SIG-M5 treated with dmso at 0.1 percent for 504 hours (cell line): Measurements from ENCODE around the gene MAD1L1.

Experiments used
- DNase-seq: peaks from one replicate; lab custom pipeline; 2025; ENCODE audit not compliant: unreplicated experiment; lab: John Stamatoyannopoulos, UW

Gene MAD1L1

GRCh38 chr7:2201686-2202360 lies 30.9 kb downstream of the MAD1L1 start:
- no peak for DNase-seq

- DNase-seq, result no peak
Observed at GRCh38 chr7:2201128-2201527, 31.6 kb downstream of the MAD1L1 start.

GRCh38 chr7:2200584-2200980 lies 32.2 kb downstream of the MAD1L1 start:
- DNase-seq, result no peak

- DNase-seq, result no peak
Observed at GRCh38 chr7:2199956-2200583, 32.7 kb downstream of the MAD1L1 start.

GRCh38 chr7:2199528-2199927 lies 33.2 kb downstream of the MAD1L1 start:
- DNase-seq, result no peak

- no peak for DNase-seq
Observed at GRCh38 chr7:2198760-2199159, 34.0 kb downstream of the MAD1L1 start.

- DNase-seq, result no peak
Observed at GRCh38 chr7:2198206-2198605, 34.5 kb downstream of the MAD1L1 start.

- no peak for DNase-seq
Observed at GRCh38 chr7:2197436-2198155, 35.1 kb downstream of the MAD1L1 start.

GRCh38 chr7:2196381-2197378 lies 36.1 kb downstream of the MAD1L1 start:
- DNase-seq, result no peak

- DNase-seq, result no peak
Observed at GRCh38 chr7:2195400-2196246, 37.1 kb downstream of the MAD1L1 start.

GRCh38 chr7:2193575-2194305 lies 39.0 kb downstream of the MAD1L1 start:
- no peak for DNase-seq

GRCh38 chr7:2192831-2193534 lies 39.8 kb downstream of the MAD1L1 start:
- DNase-seq, result no peak

- DNase-seq, result no peak
Observed at GRCh38 chr7:2191016-2191415, 41.7 kb downstream of the MAD1L1 start.

GRCh38 chr7:2190531-2190930 lies 42.2 kb downstream of the MAD1L1 start:
- no peak for DNase-seq

GRCh38 chr7:2186166-2186565 lies 46.6 kb downstream of the MAD1L1 start:
- no peak for DNase-seq

- DNase-seq, result no peak
Observed at GRCh38 chr7:2185715-2186114, 47.0 kb downstream of the MAD1L1 start.

GRCh38 chr7:2182461-2182860 lies 50.3 kb downstream of the MAD1L1 start:
- DNase-seq, result no peak

GRCh38 chr7:2181077-2181854 lies 51.5 kb downstream of the MAD1L1 start:
- DNase-seq, result no peak
